Heart right ventricle (tissue), 16 donors: ENCODE results near the gene PRKAR2B. TPM values are rescaled to one million over a fixed set of nuclear protein-coding genes. Genes with fewer than 3 reads are reported as not detected.

Experiments
- ATAC-seq, 8 donors: fragments of 200-7000 bp; cut with Tn5 transposase; one replicate each; pipeline ENCODE4 v1.9.1; 2020; ENCODE audit warnings: mild to moderate bottlenecking in 8 of 8, moderate library complexity in 8 of 8, moderate number of reproducible peaks in 1 of 8
- DNase-seq, 2 donors: peaks; one replicate each; pipeline ENCODE4 v3.0.0-alpha.2; 2020
- H3K27ac ChIP-seq, 10 donors: fragments of 200-600 bp; sonication (generic) in 2 of 10; one replicate each; pipeline versions ENCODE4 v1.5.0 to v1.8.0; 2020 to 2022; ENCODE audit warnings: mild to moderate bottlenecking in 3 of 10
- H3K27me3 ChIP-seq, 7 donors: fragments of 200-600 bp; one replicate each; pipeline ENCODE4 v1.8.0; 2021 to 2022; ENCODE audit warnings: mild to moderate bottlenecking in 2 of 7
- H3K36me3 ChIP-seq, 9 donors: fragments of 200-600 bp; sonication (generic) in 1 of 9; one replicate each; pipeline versions ENCODE4 v1.5.0 to v1.8.0; 2020 to 2022; ENCODE audit warnings: mild to moderate bottlenecking in 2 of 9
- H3K4me1 ChIP-seq, 9 donors: fragments of 200-600 bp; sonication (generic) in 1 of 9; one replicate each; pipeline versions ENCODE4 v1.5.0 to v1.8.0; 2020 to 2022; ENCODE audit warnings: mild to moderate bottlenecking in 4 of 9
- H3K4me3 ChIP-seq, 10 donors: fragments of 200-600 bp; sonication (generic) in 2 of 10; one replicate each; pipeline versions ENCODE4 v1.5.0 to v1.8.0; 2020 to 2022; ENCODE audit warnings: mild to moderate bottlenecking in 7 of 10, moderate library complexity in 2 of 10
- H3K9me3 ChIP-seq, 11 donors: fragments of 200-600 bp in 10 of 11; sonication (generic) in 2 of 11; one replicate each; pipeline versions ENCODE4 v1.5.0 to v1.8.0; 2013 to 2022; ENCODE audit warnings: mild to moderate bottlenecking in 2 of 11, control low read depth in 1 of 11, moderate library complexity in 1 of 11
- WGBS, 2 donors: extraction: QIAGEN DNeasy Blood & Tissue Kit; methylation state at CpG; one replicate each; pipeline ENCODE4 v1.1.7; 2013; ENCODE audit warnings: inconsistent platforms in 1 of 2; 5-methylcytosine and 5-hydroxymethylcytosine counted together
- intact Hi-C, 10 donors: fragments of 100-400 bp; cut with DNase I; formaldehyde crosslinking; loops; one replicate each; pipeline versions ENCODE4 v1.11.1 to v1.14.2; 2022
- polyA plus RNA-seq, 2 donors: library from polyadenylated mRNA; stranded (reverse); fragments of 200-250 nt; gene quantifications; one replicate each; pipeline ENCODE4 v1.2.3, GENCODE V29; 2013
- total RNA-seq, 10 donors: library from RNA; stranded (reverse); fragmentation: NEBNext Ultra II Directional in 3 of 10; extraction: Animal tissue kit (Norgen Biotek cat#: 25700) in 3 of 10; gene quantifications; one replicate each; pipeline versions ENCODE4 v1.2.1 to v1.2.4, GENCODE V29; 2021 to 2023
- TF ChIP-seq, protein P1 (sequence below), 9 donors: fragments of 200-600 bp; sonication (generic) in 2 of 9; IDR thresholded peaks; one replicate each; pipeline versions ENCODE4 v1.5.0 to v1.8.0; 2021 to 2022; ENCODE audit warnings: antibody characterized with exemption in 9 of 9, mild to moderate bottlenecking in 5 of 9, moderate library complexity in 1 of 9
- donor health status: Arrhythmogenic right ventricular cardiomyopathy.
- donor health status: ischemic (EF 13 %, LVEDD 7.1; RV severe dilation, severe dysfunction).
- donor health status: healthy with polysubstance abuse.
- donor health status: DM: no; HTN: yes; CAD: no.
- donor health status: DM: no; HTN: no; CAD: no.
- donor health status: ischemic (EF 25% LVEDD 6.9; RV normal size, moderate dysfunction).
- donor health status: ischemic (EF 25% LVEDD 5.7; RV mildly dilated, moderate dysfunction).
- donor health status: healthy.
- donor health status: DM: yes; HTN: yes; CAD: no.
- donor health status: Ischemic cardiomyopathy.
- donor health status: ischemic (EF 35%, LVEDD 5.7; RV mildly dilated, moderate dysfunction).
- donor health status: nonischemic (EF 11% LVEDD 7.7; RV severe dilation, severe dysfunction).
- donor health status: DM: yes; HTN: yes; CAD: no.
- donor health status: PGD.
- donor health status: ischemic (EF 29% LVEDD 5.4; RV normal size, mild dysfunction).
- donor health status: nonischemic (EF 23%, LVEDD 6.1; RV moderate dilation, normal function).

The PRKAR2B gene
- total and polyA plus RNA-seq, 12 donors = 5.4 to 42.5 (median 24.6) TPM

DNA sequence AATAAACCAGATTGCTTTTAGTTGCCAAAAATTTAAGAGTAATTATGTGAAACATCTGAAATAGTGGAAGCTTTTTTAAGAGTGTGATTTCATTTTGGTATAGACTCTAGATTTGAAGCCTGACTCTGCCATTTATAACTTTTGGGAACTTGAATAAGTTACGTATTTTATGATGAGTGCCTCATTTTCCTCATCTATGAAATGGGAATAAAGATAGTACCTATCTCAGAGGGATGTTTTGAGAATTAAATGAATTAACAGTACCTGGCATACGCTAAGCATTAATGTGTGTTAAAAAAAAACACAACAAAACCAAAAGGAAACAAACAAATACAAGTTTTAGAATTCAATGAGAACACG, 12.9 kb downstream of the PRKAR2B start:
- ATAC-seq (no peak), DNase-seq (no peak)
- intact Hi-C loops = no loop called here
- Histone ChIP-seq H3K9me3 (no peaks in the 10 kb centered on the region), H3K4me1 (no peaks in the 10 kb centered on the region), H3K36me3 (no peaks in the 10 kb centered on the region), H3K27ac (no peak overlapping the region), H3K4me3 (no peak overlapping the region), H3K27me3 (no peaks in the 10 kb centered on the region)
- 89 to 92% methylated on average over 3 of the region's 3 CpGs for WGBS, 2 donors
- TF ChIP-seq, protein P1, sequence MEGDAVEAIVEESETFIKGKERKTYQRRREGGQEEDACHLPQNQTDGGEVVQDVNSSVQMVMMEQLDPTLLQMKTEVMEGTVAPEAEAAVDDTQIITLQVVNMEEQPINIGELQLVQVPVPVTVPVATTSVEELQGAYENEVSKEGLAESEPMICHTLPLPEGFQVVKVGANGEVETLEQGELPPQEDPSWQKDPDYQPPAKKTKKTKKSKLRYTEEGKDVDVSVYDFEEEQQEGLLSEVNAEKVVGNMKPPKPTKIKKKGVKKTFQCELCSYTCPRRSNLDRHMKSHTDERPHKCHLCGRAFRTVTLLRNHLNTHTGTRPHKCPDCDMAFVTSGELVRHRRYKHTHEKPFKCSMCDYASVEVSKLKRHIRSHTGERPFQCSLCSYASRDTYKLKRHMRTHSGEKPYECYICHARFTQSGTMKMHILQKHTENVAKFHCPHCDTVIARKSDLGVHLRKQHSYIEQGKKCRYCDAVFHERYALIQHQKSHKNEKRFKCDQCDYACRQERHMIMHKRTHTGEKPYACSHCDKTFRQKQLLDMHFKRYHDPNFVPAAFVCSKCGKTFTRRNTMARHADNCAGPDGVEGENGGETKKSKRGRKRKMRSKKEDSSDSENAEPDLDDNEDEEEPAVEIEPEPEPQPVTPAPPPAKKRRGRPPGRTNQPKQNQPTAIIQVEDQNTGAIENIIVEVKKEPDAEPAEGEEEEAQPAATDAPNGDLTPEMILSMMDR (IDR thresholded peaks at IDR 0.05) = no peak

DNA sequence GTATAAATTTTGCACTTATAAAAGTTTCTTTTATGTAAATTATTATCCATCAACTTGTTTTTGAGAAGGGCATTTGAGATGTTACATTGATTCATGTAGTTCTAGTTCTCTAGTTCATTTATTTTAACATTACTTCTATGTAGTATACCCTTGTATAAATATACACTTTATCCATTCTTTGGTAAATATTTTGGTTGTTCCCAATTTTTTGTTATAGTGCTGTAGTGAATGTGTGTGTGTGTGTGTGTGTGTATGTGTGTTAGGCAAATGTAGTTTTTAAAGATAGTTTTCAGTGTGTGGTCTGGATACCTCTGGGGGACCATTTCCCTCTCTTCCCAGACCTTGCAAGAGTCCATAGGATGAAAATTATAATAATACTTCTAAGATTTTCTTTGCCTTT, 15.0 kb downstream of the PRKAR2B start:
- TF ChIP-seq, protein P1 (IDR thresholded peaks at IDR 0.05) = no peak
- H3K36me3 ChIP-seq = no peaks in the 10 kb centered on the region
- intact Hi-C loops = no loop called here
- no peaks in the 10 kb centered on the region for H3K9me3 ChIP-seq
- no peaks in the 10 kb centered on the region for H3K4me1 ChIP-seq
- no peak for DNase-seq
- H3K27me3 ChIP-seq = no peaks in the 10 kb centered on the region
- H3K27ac ChIP-seq = no peak overlapping the region
- H3K4me3 ChIP-seq = no peak overlapping the region
- ATAC-seq = no peak

DNA sequence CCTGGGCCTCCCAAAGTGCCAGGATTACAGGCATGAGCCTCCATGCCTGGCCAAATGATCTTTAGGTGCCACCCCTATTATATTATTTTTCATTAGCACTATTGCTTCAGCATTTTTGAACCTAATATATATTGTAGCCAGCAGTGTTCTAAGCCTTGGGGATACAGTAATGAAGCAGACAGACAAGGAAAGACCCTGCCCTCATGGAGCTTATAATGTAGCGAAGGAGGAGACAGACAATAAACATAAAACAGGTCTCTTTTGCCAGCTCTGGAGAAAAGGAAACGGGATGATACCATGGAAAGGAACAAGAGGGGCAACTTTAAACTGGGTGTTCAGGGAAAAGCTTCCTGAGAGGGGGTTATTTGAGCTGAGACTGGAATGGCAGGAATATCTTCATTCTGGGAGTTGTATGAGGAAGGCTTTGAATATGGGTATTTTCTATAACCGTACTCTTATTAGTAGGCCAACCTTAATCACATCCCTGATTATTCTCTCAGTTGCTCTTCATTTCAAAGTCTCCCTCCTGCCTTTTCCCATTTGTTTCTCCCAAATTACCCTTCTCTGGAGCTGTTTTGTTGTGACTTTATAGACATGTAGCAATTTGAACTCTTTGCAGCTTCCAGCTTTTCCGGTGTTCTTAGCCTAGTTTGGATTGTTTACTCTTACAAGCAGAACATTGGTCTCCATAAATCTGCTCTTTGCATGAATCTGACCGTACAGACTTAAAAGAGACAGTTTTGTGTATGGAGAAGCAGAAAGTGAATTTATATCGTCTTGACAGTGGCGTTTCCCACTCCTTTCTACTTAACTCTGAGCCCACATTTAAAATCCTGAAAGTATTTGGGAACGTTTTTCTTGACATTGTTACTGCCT, 19.0 kb downstream of the PRKAR2B start:
- TF ChIP-seq, protein P1 (IDR thresholded peaks at IDR 0.05) = no peak
- Histone ChIP-seq H3K9me3 (no peaks in the 10 kb centered on the region), H3K27me3 (no peaks in the 10 kb centered on the region), H3K4me1 (peaks cover 0 to 8% (median 0%) of the 10 kb centered on the region in 9 donors), H3K27ac (no peak overlapping the region), H3K36me3 (no peaks in the 10 kb centered on the region), H3K4me3 (no peak overlapping the region)
- intact Hi-C loops = no loop called here
- ATAC-seq (no peak), DNase-seq (no peak)
- WGBS, 2 donors = 90 to 93% methylated on average over 8 of the region's 8 CpGs

DNA sequence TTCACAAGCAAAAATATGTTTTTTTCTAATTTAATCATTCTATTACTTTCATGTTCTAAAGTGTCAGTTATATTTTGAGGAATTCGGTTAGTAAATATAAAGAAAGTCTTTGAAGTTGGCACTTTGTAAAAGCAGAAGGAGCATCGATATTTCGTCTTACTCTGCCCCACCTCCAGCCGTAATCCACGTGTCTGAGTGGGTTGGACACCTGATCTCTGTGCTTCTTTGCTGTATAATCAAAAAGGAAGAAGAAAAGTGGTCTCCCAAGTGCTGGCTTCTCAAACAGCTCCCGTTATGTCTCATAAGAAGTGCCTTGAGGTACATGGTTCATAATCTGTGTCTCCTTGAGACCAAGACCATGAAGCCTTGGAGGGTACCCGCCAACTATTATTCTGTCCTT, 19.8 kb downstream of the PRKAR2B start:
- H3K36me3 ChIP-seq = no peaks in the 10 kb centered on the region
- H3K9me3 ChIP-seq = no peaks in the 10 kb centered on the region
- no peak overlapping the region for H3K27ac ChIP-seq
- TF ChIP-seq, protein P1 (IDR thresholded peaks at IDR 0.05) = no peak
- no peak overlapping the region for H3K4me3 ChIP-seq
- intact Hi-C loops = no loop called here
- peaks cover 0 to 14% (median 4%) of the 10 kb centered on the region in 9 donors for H3K4me1 ChIP-seq
- WGBS, 2 donors = 92 to 95% methylated on average over 7 of the region's 7 CpGs
- ATAC-seq (no peak), DNase-seq (no peak)
- H3K27me3 ChIP-seq = no peaks in the 10 kb centered on the region
